HG03280 (cell line): ENCODE data around the gene OTOF.

Source experiments
- ATAC-seq: cut with Tn5 transposase; IDR thresholded peaks from one replicate; pipeline ENCODE4 v1.9.1; 2021; ENCODE audit warnings: mild to moderate bottlenecking, moderate library complexity; ENCODE audit not compliant: unreplicated experiment

Gene OTOF

DNA sequence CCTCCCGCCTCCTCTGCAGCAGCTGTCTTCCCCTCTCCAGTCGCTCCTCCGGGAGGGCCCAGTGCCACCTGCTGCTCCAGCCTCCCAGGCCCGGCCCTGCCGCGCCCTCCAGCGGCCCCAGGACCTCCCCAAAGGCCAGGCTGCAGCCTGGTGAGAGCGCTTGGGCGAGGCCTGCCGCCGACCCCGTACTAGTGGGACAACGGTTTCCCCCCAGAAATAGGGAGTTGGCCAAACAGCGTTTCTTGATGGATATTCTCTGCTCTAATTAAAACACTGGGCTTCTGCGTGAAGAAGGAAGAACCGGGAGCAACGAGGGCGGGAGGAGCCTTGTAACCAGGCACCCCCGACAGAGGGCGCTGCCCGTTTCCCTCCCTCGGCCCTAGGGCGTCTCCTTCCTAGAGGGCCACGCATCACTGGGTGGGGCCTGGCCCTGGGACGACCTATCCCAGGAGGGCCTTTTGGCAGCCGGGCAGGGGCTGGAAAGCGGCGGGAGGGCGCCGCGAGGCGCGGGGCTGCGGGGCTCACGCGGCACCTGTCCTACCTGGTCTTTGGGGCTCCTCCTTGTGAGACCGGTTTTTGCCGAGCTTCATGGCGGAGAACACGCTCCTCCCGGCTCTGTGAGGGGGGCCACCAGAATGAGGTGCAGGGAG, 25.4 kb upstream of the OTOF start:
- ATAC-seq = no peak

DNA sequence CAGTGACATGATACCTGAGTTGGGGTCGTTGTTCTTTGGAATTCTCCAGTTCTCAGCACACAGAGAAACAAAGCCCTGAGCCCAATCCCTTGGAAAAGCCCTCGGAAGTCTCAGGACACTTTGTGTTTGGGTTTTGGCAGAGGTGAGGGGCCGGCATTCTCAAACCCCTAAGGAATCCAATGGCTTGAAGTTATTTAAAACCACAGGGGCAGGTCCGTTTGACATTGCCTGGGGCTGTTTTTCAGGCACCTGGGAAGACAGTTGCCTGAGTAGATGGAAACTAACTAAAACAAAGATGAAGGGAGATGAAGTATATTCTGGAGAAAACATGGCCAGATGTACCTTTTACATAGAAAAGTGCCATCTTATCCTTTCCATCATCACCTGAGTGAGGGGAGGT, 22.5 kb upstream of the OTOF start:
- ATAC-seq = no peak

DNA sequence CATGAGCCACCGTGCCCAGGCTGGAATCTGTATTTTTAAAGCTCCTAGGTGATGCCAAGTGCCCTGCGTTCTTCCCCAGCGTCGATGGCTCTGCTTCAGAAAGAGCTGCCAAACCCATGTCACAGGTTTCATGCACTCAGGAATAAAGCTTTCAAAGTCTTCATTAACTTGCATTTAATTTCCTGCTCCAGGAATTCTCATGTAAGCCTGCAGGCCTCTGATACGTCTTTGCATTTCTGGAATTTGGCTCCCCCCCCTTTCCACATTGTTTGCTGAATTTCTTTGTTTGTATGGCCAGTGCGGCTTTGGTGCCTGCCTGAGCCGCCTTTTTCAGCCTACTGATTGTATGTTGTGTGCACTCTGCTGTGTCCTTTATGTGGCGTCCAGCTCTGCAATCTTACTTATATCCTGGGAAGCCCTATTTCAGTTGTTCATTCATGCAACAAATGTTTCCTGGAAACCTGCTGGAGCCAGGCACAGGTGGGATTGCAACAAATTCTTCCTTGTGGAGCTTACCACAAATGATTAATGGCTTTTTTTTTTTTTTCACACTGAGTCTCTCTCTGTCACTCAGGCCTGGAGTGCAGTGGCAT, 17.9 kb upstream of the OTOF start:
- ATAC-seq = no peak

DNA sequence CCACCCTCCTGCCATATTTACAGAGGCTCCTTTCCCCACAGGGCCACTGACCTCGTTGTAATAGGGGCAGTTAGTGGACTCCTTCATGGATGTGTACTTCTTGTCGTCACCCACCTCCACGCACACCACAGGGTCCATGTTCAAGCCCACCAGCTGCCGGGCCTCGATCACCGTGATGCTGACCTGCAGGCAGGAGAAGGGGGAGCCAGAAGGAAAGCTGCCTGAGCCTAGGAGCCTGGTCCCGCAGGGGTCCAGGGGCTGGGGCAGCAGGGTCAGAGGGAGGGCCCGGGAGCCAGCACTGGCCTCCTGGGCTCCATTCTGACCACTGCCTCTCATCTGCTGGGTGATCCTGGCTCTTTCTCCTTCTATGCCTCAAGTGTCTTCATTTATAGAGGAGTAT, 17.0 kb upstream of the OTOF start:
- ATAC-seq = no peak

DNA sequence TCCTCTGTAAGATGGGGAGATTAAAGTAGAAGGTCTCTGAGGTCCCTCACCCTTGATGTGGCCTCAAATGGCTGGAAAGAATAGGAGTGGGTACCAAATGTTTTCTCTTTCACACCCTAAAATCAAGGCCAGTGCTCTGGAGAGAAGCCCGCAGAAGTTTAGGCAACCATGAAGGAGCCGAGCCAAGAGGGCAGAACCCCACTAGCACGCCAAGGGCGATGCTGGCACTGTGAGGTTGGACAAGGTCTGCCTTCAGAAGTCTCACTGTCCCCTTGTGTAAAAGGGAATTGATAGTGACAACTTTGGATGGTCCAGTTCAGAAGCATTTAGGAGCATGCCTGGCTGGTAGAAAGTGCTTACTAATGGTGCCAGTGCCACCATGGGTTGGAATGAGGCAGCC, 16.3 kb upstream of the OTOF start:
- no peak for ATAC-seq

DNA sequence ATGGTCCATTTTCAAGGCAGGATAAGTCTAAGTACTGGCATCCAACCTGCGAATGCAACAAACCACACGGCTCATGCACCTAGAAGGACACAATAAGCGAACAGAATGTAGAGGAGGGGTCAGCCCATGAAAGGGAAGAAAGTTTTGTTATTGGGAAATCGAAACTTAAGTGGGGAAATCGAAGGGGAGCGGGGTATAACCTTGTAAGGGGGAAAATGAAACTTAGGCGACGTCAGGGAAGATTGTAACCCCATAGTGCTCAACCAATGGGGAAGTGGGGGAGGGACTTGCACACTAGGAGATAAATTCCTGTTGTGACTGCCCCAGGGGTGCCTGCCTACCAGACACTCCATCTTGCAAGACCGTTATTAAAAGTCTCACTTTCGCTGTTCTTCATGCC, 15.6 kb upstream of the OTOF start:
- ATAC-seq = no peak

DNA sequence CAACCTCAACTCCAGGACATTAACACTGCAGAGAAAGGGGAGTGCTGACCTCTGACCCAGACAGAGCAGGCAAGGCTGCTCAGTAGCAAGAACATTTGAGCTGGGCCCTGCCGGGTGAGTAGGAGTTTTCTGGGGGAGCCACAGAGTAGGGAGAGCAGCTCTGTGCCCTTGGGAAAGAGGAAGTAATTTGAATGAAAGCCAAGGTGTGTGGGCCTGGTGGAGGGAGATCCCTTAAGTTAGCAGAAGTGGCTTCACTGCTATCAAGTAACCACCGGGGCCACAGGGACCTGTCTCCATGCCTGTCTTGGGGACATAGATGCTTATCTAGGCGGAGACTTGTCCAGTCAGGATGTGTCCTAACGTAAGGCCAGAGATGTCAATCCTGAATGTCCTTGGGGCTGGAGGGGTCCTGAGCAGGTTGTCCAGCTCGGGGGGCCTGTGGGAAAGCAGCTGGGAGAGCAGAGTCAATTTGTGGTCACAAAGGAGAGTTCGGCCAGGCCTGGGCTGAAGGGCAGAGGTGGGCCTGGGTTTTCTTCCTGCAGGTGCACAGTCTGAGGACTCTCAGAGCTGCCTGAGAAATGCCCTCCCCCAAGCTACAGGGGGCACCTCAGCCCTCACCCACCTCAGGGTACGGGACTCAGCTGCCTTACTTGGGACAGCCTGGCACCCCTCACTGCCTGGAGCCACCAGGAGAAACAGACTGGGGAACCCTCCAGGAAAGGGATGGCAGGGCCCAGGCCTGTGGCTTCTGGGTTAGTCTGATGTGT, 15.0 kb upstream of the OTOF start:
- no peak for ATAC-seq

DNA sequence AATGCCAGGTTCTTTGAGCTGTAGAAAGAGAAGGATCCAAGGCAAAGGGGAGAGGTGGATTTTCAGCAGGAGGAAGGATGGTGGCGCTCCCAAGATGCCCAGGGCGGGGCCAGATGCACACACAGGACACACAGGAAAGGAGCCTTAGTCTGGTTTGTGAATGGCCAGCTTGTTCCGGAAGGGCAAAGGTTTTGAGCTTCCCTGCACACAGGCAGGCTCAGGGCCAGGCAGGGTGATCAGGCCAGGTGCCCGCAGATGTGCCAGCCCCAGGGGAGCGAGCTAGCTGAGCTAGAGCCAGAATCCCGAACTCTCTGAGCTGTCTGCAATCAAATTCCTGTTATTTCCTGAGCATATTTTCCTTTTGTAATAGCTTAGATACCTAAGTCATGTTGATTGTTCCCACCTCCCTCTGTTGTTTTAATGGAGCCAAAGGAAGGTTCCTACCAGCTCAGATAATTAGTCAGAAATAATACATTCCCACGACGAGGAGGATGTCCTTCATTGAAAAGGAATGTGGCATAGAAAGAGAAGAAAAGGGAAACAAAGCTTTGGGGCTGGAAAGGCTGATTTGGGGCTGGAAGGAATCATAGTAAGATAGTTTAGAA, 13.7 kb upstream of the OTOF start:
- no peak for ATAC-seq

DNA sequence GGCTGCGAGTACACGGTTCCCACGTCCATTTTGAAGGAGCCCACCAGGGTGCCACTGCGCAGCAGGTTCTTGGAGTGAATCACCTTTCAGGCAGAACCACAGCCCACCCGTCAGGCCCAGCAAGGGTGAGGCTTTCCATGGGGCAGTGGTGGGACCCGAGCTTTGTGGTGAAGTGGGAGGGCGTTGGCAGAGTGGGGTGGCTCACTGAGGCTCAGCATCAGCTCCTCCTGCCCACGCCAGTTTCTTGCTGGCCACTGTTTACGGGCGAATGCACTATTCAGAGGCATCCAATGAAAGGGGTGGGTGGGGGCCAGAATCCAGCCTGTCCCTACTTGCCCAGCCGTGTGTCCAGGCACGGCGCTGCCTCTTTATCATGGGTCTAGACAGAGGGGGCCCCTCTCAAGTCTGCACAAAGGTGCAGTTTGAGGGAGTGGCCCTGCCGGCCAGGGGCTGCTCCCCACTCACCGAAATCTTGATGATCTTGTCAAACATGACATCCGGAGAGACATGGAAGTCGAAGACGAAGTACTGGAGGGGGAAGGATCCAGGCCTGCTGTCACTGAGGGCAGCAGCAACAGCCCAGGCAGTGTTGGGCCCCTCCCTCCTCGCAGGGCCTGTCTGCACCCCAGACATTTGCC, 11.4 kb upstream of the OTOF start:
- ATAC-seq = no peak

DNA sequence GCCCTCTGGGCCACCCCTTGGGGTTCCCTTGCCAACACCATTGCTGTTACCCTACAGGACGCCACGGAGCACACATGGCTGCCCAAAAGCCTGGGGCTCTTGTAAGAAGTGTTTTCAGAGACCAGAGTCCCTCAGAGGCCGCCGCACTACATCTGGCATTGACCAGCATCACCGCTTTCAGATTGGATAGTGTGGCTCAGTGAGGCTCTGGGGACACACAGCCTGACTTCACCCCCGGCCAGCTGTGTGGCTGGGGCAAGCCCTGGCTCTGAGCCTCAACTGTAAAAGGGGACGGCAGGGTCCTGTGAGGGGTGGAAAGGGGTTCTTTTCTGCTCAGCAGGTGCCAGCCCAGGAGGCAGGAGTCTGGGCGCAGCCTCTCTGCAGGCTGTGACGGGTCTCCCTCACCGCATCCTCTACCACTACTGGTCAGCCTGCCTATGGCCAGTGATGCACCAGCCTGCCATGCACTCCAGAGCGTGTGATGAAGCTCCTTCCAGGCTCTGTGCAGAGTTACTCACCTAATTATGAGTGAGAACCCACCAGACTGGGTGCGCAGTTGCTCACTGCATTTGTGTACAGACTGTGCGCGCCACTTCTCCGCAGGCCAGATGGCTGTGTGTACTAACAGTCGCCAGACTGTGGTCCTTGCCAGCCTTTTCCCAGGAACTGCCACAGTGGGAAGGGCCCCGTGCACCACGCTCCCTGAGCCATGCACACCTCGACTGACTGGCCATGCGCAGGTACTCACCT, 10.7 kb upstream of the OTOF start:
- no peak for ATAC-seq

DNA sequence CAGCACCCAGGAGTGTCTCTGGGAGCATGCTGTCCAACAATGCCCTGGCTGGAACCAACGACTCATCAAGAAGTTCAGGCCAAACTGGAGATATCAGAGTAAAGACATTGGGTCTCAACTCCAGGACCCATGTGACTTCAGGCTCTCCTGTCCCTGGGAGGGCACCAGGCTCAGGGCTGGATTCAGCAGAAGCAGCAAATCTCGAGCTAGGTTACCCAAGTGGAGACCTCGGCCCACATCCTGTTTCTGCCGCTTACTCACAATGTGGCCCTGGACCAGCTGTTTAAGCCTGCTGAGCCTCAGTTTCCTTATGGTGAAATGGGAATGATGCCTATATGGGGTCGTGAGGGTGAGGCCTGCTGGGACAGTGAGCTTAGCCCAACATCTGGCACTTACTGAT, 9.3 kb upstream of the OTOF start:
- no peak for ATAC-seq

DNA sequence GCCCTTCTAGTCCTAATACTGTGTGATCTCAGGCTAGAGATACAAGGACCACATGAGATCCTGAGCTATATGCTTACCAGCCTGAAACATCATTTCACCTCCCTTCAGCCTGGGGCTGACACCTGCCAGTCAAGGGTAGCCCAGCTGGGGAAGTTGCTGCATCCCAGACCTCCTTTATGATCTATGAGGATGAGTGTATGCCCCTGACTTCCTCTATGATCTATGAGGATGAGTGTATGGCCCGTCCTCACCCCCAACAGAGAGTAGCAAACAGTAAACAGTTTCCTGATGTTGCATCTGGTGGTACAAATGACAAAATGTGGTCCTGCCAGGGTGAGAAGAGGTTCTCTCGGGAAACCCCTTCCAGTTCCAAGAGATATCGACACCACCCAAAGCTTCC, 8.9 kb upstream of the OTOF start:
- no peak for ATAC-seq

DNA sequence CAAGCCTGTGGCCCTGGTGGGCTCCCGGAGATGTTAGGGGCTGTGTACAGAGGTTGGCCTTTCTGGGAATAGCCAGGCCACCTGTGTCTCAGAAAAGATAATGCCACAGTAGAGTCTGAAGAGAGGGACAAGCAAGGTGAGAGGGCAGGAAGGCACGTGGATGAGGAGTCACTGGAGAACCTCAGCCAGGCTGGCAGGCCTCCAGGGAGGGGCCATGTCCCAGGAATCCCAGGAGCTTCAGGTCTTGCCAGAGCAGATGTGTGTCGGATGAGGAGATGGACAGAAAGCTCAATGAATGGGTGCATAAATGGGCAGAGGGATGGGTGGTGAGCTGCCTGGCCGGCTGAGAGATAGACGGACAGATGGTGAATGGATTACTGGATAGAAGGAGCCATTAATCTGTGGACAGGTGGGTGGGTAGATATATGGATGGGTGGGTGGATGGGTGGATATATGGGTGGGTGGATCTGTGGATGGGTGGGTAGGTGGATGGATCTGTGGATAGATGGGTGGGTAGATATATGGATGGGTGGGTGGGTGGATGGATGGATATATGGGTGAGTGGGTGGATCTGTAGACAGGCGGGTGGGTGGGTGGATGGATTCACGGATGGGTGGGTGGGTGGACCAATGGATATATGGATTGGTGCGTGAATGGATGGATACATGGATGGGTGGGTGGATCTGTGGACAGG, 7.9 kb upstream of the OTOF start:
- no peak for ATAC-seq

DNA sequence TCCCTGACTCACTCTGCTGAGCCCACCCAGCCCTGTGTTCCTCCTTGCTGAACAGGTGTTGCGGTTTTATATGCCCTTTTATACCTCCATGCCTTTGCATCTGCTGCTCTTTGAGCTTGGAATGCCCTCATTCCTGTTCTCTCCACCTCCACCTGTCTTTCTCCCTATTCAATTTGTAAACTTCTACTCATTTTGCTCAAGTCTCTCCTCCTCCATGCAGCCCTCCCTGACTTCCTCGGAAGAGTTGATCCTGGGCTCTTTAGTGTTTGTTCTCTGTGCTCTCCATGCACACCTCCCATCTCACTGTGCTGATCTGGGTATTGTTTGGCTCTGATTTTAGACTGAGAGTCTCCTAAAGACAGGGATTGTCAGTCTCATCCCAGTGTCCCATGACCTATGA, 7.2 kb upstream of the OTOF start:
- ATAC-seq = no peak

DNA sequence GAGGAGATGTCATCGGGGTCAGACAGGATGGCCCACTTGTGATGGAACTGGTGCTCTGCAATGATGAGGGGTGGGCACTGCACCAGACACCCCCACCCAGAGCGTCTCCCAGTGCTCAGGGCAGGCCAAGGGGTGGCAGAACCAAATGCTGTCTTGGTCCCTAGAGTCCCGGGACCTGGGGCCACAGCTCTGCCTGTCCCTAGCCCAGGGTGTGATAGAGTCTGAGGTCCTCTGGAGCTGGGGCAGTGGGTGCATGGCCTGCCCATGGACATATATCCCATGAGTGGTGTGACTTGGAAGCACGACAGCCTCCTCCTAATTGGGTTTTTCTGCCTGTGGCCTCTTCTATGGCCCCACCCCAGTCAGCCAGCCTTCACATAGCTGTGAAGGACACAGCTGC, 6.7 kb upstream of the OTOF start:
- no peak for ATAC-seq

DNA sequence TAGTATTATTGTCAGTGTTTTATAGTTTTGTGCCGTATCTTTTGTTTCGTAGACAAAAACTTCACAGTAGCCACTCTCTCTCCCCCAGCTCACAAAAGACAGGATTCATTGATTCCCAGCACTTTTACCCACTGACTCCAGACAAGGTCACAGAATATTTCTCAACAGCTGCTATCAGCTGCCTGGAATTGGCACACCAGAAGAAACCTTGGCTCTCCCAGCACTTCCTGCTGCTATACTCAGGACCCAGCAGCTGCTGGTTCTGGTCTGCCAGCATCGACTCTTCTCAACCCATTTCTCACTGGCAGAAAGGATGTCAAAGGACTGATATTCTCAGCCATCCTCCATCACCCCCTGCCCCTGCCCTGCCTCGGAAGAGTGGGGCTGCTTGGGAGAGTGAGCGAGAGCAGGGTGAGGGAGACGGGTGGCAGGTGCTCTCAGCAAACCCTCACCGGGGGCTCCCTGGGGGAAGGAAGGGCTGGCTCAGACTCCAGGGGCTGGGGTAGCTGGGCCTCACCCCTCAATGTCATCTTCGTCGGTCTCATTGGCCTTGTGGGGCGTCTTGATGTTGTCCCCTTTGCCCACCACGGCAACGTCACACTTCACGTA, 6.1 kb upstream of the OTOF start:
- no peak for ATAC-seq

DNA sequence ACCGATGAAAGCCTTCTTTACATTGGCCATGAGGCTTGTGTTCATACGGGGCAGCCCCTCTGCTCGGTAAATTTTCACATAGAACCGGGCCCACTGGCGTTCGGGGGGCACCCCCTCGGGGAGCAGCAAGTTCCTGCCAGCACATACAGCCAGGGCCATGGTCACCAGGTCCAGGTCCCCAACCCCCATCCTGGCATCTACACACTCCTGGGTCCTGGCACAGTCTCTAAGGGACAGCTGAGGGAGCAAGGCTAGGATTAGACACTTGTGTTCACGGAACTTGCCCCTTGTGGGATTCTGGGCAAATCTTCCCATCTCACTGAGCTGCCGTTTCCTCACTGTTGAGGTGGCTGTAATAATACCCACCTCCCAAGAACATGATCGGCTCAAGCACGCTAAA, 5.6 kb upstream of the OTOF start:
- no peak for ATAC-seq

DNA sequence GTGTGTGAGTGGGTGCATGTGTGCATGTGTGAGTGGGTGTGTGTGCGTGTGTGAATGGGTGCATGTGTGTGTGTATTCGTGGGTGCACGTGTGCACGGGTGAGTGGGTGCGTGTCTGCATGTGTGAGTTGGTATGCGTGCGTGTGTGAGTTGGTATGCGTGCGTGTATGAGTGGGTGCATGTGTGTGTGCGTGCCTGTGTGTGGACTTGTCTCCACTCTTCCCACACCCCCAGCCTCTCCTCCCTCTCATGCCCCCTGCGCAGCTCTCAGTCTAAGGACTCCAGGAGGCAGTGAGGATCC, 5.1 kb upstream of the OTOF start:
- no peak for ATAC-seq

DNA sequence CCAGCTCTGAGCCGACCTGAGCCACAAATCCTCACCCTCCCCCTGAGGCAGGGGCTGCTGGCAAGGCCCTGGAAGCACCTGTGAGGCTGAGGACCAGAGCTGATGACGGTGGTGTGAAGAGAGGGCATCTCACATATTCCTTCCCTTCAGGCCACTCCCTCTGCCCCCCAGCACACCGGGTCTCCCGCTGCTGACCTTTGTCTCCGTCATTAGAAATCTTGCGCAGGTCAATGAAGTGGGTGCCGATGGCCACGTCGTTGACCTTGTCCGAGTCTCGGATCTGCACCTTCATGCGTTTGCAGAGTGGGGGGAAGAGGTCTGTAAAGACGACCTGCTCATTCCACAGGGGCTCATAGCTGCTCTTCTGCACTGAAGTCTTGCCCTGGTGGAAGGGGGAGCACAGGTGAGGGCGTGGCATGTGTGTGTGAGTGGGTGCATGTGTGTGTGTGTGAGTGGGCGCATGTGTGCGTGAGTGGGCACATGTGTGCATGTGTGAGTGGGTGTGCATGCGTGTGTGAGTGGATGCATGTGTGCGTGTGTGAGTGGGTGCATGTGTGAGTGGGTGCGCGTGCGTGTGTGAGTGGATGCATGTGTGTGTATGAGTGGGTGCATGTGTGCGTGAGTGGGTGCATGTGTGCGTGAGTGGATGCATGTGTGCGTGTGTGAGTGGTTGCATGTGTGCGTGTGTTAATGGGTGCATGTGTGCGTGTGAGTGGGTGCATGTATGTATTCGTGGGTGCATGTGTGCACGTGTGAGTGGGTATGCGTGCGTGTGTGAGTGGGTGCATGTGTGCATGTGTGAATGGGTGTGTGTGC, 4.5 kb upstream of the OTOF start:
- ATAC-seq = no peak
